A549 (cell line): ENCODE measurements around the gene TTI1. TPM values are rescaled to one million over a fixed set of nuclear protein-coding genes. Genes with fewer than 3 reads are reported as not detected.

Experiments
- ATAC-seq, 2 experiments: fragments of 200-7000 bp in 1 of 2; fragments of >200 bp in 1 of 2; cut with Nextera tagmentation in 1 of 2; cut with Tn5 transposase in 1 of 2; 3 replicates each; pipeline versions ENCODE4 v1.8.0 to v1.9.1; 2018 to 2020; ENCODE audit warnings: mild to moderate bottlenecking in 1 of 2, moderate library complexity in 1 of 2
- CTCF ChIA-PET: fragments of 300-600 bp; sonication (Branson Sonifier 250); formaldehyde crosslinking; extraction: SDS; loops from one replicate; lab custom pipeline; 2021; ENCODE audit warnings: antibody characterized with exemption, inconsistent platforms; lab: Yijun Ruan, JAX
- POLR2A ChIA-PET: fragments of 350-600 bp; formaldehyde crosslinking; extraction: SDS; loops from one replicate; lab custom pipeline; 2021; ENCODE audit warnings: antibody characterized with exemption, inconsistent platforms; lab: Yijun Ruan, JAX
- DNase-seq, 2 experiments: peaks; one replicate each; pipeline versions ENCODE4 v3.0.0 to v3.0.0-alpha.2; 2011 to 2016; ENCODE audit warnings: low read depth in 1 of 2, low spot score in 1 of 2
- FAIRE-seq: peaks from 2 replicates; lab custom pipeline; 2011; peaks lifted over from hg19 to GRCh38; lab: Jason Lieb, UNC
- H3K27ac ChIP-seq, 2 experiments: fragments of >200 bp; sonication (Bioruptor Twin); formaldehyde crosslinking; 3 replicates each; pipeline ENCODE4 v1.5.1; 2016 to 2017
- H3K4me1 ChIP-seq: fragments of >200 bp; sonication (Bioruptor Twin); formaldehyde crosslinking; 3 replicates; pipeline ENCODE4 v1.6.1; 2016
- H3K4me2 ChIP-seq: fragments of >200 bp; sonication (Bioruptor Twin); formaldehyde crosslinking; 3 replicates; pipeline ENCODE4 v1.6.1; 2016
- H3K4me3 ChIP-seq: fragments of >200 bp; sonication (Bioruptor Twin); formaldehyde crosslinking; 3 replicates; pipeline ENCODE4 v1.5.1; 2016
- H3K9me3 ChIP-seq: fragments of >200 bp; sonication (Bioruptor Twin); formaldehyde crosslinking; 3 replicates; pipeline ENCODE4 v1.6.1; 2016
- CBX2 ChIP-seq: fragments of 200-600 bp; sonication (generic); IDR thresholded peaks from 2 replicates; pipeline ENCODE4 v1.6.1; 2016; ENCODE audit warnings: low read depth, mild to moderate bottlenecking, borderline replicate concordance
- CBX8 ChIP-seq: fragments of 200-600 bp; sonication (generic); IDR thresholded peaks from 2 replicates; pipeline ENCODE4 v1.6.1; 2016
- CEBPB ChIP-seq, 2 experiments: fragments of >200 bp in 1 of 2; sonication (Bioruptor Twin) in 1 of 2; formaldehyde crosslinking in 1 of 2; IDR thresholded peaks; 2 replicates each; pipeline ENCODE4 v1.6.1; 2012 to 2016
- EHF ChIP-seq: fragments of 250-450 bp; sonication (Bioruptor Pico); IDR thresholded peaks from 2 replicates; pipeline ENCODE4 v1.5.0; 2020; ENCODE audit warnings: mild to moderate bottlenecking
- ESRRA ChIP-seq: fragments of 150-350 bp; IDR thresholded peaks from 2 replicates; pipeline ENCODE4 v1.6.1; 2014; ENCODE audit warnings: mild to moderate bottlenecking, low read length, borderline replicate concordance
- FOSL2 ChIP-seq, 2 experiments: fragments of 450-650 bp in 1 of 2; fragments of >200 bp in 1 of 2; sonication (Bioruptor Twin) in 1 of 2; formaldehyde crosslinking; IDR thresholded peaks; 2 replicates each; pipeline versions ENCODE4 v1.5.0 to v1.6.1; 2016 to 2020; ENCODE audit warnings: mild to moderate bottlenecking in 1 of 2, moderate library complexity in 1 of 2
- HDAC2 ChIP-seq: fragments of 200-600 bp; sonication (generic); IDR thresholded peaks from 2 replicates; pipeline ENCODE4 v1.6.1; 2016
- HOXB13 ChIP-seq: fragments of 250-450 bp; sonication (Bioruptor Pico); IDR thresholded peaks from 2 replicates; pipeline ENCODE4 v1.5.0; 2020; ENCODE audit warnings: low read depth, mild to moderate bottlenecking, moderate library complexity
- JUN ChIP-seq, 2 experiments: fragments of >200 bp; sonication (Bioruptor Twin); formaldehyde crosslinking; IDR thresholded peaks; 2 replicates in 1 of 2; 3 replicates in 1 of 2; pipeline ENCODE4 v1.6.1; 2016 to 2017
- KDM1A ChIP-seq: fragments of 200-600 bp; sonication (generic); IDR thresholded peaks from 2 replicates; pipeline ENCODE4 v1.6.1; 2016; ENCODE audit warnings: low read depth, mild to moderate bottlenecking
- MAZ ChIP-seq: fragments of 150-350 bp; IDR thresholded peaks from 2 replicates; pipeline ENCODE4 v1.6.1; 2014; ENCODE audit warnings: antibody characterized with exemption, low read depth, low read length, borderline replicate concordance
- RAD21 ChIP-seq, 2 experiments: fragments of >200 bp in 1 of 2; sonication (Bioruptor Twin) in 1 of 2; formaldehyde crosslinking in 1 of 2; IDR thresholded peaks in 1 of 2; conservative IDR thresholded peaks in 1 of 2; 2 replicates in 1 of 2; 3 replicates in 1 of 2; pipeline ENCODE4 v1.6.1; 2012 to 2018; ENCODE audit warnings: inconsistent platforms in 1 of 2
- RARB ChIP-seq: fragments of 250-450 bp; sonication (Bioruptor Pico); IDR thresholded peaks from 2 replicates; pipeline ENCODE4 v1.8.0; 2021; ENCODE audit warnings: mild to moderate bottlenecking, moderate library complexity
- RCOR1 ChIP-seq: fragments of 150-350 bp; IDR thresholded peaks from 2 replicates; pipeline ENCODE4 v1.6.1; 2014; ENCODE audit warnings: antibody characterized with exemption, low read length, low read depth
- RFX5 ChIP-seq: fragments of 450-650 bp; IDR thresholded peaks from 2 replicates; pipeline ENCODE4 v1.7.1; 2014; ENCODE audit warnings: antibody characterized with exemption, mild to moderate bottlenecking, moderate library complexity
- ZFP36 ChIP-seq: fragments of 450-650 bp; IDR thresholded peaks from 2 replicates; pipeline ENCODE4 v1.6.1; 2014; ENCODE audit warnings: borderline replicate concordance; ENCODE audit not compliant: partially characterized antibody
- WGBS: methylation state at CpG from one replicate; pipeline ENCODE4 v1.1.6; 2017; ENCODE audit errors: missing lambda C conversion rate; 5-methylcytosine and 5-hydroxymethylcytosine counted together
- polyA plus RNA-seq, 4 experiments: library from polyadenylated mRNA; depleted of rRNA in 3 of 4; stranded (reverse); fragments of >200 nt; fragmentation: RNase III in 1 of 4; extraction: RNeasy Plus Mini Kit Qiagen cat#74134 plus additional on column Dnase treatment in 1 of 4; gene quantifications; 2 replicates in 3 of 4; 3 replicates in 1 of 4; pipeline ENCODE4 v1.2.3, GENCODE V29; 2011 to 2017
- TF ChIP-seq, protein P1 (sequence below): fragments of >200 bp; sonication (Bioruptor Twin); formaldehyde crosslinking; IDR thresholded peaks from 2 replicates; pipeline ENCODE4 v1.6.1; 2016
- TF ChIP-seq, protein P2 (sequence below): fragments of >200 bp; sonication (Bioruptor Twin); formaldehyde crosslinking; IDR thresholded peaks from 3 replicates; pipeline ENCODE4 v1.6.1; 2016
- TF ChIP-seq, protein P3 (sequence below): fragments of 450-650 bp; IDR thresholded peaks from 2 replicates; pipeline ENCODE4 v1.6.1; 2014; ENCODE audit warnings: antibody characterized with exemption
- TF ChIP-seq, protein P4 (sequence below): fragments of 250-450 bp; sonication (Bioruptor Pico); IDR thresholded peaks from 2 replicates; pipeline ENCODE4 v1.5.0; 2020; ENCODE audit warnings: low read depth, mild to moderate bottlenecking, moderate library complexity

The TTI1 gene
- polyA plus RNA-seq, 2 of the 4 experiments (the other 2 are of a cell fraction): 20.6 to 27.9 TPM

DNA sequence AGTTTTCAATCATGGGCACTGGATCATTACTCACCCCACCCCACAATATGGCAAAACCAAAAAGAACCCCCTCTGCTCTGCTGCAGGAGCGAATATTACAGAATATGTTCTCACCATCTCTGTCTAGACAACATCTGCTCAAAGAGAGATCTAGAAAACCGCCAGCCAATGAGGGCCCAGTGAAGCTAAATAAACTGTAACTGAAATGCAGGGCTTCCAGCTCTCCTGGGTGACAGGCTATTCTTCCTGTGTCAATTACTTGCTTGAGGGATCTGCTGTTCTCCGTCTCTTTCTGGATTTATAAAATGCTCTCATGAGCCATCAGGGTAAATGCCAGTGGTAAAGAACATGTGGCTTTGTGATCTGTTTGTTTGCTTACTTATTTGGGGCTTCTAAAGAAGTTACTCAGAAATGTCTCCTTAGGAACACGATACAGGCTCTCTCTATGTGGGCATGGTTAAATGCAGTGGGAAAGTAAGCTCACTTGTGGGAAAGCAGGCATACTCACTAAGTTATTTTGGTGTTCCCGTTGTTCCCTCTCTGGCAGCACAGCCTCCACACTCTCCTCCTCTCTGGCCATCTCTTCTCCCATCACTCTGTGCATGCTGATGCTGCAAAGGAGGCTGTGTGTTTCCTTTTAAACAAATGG is 44.8 kb downstream of the TTI1 start:
- ChIA-PET POLR2A (no interaction called here), CTCF (interaction anchor here (1.2 to 2.0 kb wide), 5 partner anchors 9 to 424 kb away, joined by 3 to 8 read pairs (median 3); partner anchors contain the start of gene VSTM2L)
- peak overlapping the region in 1 of 2 experiments; percentile 59; a peak in 1 of 6 replicates for H3K27ac ChIP-seq

DNA sequence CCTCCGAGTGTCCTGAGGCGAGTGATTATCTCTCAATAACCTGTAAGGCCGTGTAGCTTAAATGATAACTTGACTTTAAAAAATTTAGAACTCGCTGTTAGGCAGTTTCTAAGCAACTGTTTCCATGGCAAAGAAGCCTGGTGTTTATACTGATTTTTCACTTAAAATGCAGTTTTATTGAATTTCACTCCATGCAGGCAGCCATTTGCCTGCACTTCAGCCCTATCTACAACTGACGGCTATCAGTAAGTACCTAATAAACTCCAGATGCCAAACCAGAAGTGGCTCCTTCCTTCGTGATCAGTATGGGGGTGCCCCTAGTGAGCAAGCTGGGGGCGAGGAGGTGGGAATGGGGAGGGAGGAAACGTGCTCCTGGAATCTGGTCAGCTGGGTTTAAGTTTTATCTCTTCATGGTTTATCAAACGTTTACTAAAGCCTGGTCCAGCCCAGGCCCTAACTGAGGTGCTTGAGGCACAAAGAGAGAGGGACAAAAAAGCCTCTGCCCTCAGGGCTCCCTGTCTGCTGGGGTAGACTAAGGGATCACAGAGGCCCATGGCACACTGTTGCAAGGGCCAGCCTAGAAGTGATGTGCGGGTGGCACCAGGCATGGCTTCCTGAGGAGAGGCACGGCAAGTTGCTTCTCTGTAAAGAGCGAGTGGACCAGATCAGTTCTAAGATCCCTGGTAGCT is 45.5 kb downstream of the TTI1 start:
- WGBS: 84% methylated on average over 11 of the region's 12 CpGs
- FAIRE-seq (no peak), DNase-seq (no peak), ATAC-seq (no peak)
- H3K27ac ChIP-seq: peak overlapping the region in 1 of 2 experiments; percentile 59; a peak in 2 of 6 replicates
- H3K4me1 ChIP-seq: peaks cover 49% of the 10 kb centered on the region
- POLR2A ChIA-PET: no interaction called here
- H3K9me3 ChIP-seq: no peaks in the 10 kb centered on the region
- CTCF ChIA-PET: interaction anchor here (1.2 to 2.1 kb wide), 6 partner anchors 9 to 423 kb away, joined by 3 to 8 read pairs (median 4); partner anchors contain the start of gene VSTM2L
- H3K4me2 ChIP-seq: peak overlapping the region; percentile 29; the same call in 1 of the 3 replicates
- H3K4me3 ChIP-seq: no peak overlapping the region
- no peak for TF ChIP-seq KDM1A

More for the DNA sequence above, 44.8 kb downstream of the TTI1 start:
- ATAC-seq: no peak
- DNase-seq: no peak
- 94% methylated on average over 5 of the region's 5 CpGs for WGBS
- Histone ChIP-seq H3K4me3 (no peak overlapping the region), H3K9me3 (no peaks in the 10 kb centered on the region), H3K4me2 (no peak overlapping the region), H3K4me1 (peaks cover 55% of the 10 kb centered on the region)
- no peak for FAIRE-seq
- TF ChIP-seq, protein P1, sequence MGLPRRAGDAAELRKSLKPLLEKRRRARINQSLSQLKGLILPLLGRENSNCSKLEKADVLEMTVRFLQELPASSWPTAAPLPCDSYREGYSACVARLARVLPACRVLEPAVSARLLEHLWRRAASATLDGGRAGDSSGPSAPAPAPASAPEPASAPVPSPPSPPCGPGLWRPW: no peak
- no peak for TF ChIP-seq RAD21 (conservative IDR thresholded peaks at IDR 0.05 in 1 of 2, IDR thresholded peaks at IDR 0.05 in 1 of 2)
- TF ChIP-seq RFX5: no peak

DNA sequence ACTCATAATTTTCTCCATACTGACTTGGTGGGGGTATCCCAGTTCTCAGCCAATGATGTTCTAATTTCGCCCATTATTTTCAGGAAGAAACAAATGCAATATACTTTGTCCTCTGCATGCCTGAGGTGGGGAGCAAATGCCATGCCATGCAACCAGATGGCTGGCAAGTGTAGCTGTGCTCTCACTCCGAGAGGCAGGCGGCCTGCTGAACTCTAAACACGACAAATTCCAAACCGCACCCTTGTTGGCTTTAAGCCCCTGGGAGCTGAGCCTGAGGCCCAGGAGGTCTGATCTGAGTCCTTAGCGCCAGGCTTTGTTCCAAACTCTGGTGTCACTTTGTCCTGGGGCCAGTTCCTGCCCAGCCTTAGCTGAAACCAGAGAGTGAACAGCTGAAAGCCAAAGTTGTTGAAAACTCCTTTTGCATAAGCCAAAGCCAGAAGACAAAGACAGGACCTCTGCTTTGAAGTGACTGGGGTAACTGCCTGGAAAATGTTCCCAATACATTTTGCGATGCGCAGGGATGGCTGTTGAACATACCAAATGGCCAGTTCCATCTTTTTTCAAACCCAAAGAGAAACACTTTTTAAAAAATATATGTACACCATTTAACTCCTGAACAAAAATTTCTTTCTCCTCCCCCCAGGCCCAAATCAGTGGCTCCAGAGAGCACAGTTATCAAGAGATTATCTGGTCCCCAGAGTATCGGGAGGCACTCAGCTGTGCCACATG is 46.2 kb downstream of the TTI1 start:
- POLR2A ChIA-PET: no interaction called here
- H3K4me3 ChIP-seq: no peak overlapping the region
- DNase-seq: peak in 1 of 2 experiments; percentile 18
- 70% methylated on average over 9 of the region's 9 CpGs for WGBS
- CTCF ChIA-PET: interaction anchor here (1.2 to 2.1 kb wide), 5 partner anchors 8 to 423 kb away, joined by 3 to 8 read pairs (median 4); partner anchors contain the start of gene VSTM2L
- FAIRE-seq: no peak
- H3K4me1 ChIP-seq: peaks cover 44% of the 10 kb centered on the region
- TF ChIP-seq, protein P2, sequence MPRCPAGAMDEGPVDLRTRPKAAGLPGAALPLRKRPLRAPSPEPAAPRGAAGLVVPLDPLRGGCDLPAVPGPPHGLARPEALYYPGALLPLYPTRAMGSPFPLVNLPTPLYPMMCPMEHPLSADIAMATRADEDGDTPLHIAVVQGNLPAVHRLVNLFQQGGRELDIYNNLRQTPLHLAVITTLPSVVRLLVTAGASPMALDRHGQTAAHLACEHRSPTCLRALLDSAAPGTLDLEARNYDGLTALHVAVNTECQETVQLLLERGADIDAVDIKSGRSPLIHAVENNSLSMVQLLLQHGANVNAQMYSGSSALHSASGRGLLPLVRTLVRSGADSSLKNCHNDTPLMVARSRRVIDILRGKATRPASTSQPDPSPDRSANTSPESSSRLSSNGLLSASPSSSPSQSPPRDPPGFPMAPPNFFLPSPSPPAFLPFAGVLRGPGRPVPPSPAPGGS: no peak
- TF ChIP-seq FOSL2 (IDR thresholded peaks at IDR 0.05): no peak
- TF ChIP-seq FOSL2 (CRISPR knock-in tag; IDR thresholded peaks at IDR 0.05): no peak
- no peak for TF ChIP-seq JUN (IDR thresholded peaks at IDR 0.05)
- no peak for TF ChIP-seq HOXB13 (CRISPR knock-in tag)
- peak overlapping the region; percentile 52 to 59; a peak in 4 of 6 replicates for H3K27ac ChIP-seq
- no peak for ATAC-seq
- H3K4me2 ChIP-seq: peak overlapping the region; percentile 29; the same call in 2 of the 3 replicates
- no peaks in the 10 kb centered on the region for H3K9me3 ChIP-seq

DNA sequence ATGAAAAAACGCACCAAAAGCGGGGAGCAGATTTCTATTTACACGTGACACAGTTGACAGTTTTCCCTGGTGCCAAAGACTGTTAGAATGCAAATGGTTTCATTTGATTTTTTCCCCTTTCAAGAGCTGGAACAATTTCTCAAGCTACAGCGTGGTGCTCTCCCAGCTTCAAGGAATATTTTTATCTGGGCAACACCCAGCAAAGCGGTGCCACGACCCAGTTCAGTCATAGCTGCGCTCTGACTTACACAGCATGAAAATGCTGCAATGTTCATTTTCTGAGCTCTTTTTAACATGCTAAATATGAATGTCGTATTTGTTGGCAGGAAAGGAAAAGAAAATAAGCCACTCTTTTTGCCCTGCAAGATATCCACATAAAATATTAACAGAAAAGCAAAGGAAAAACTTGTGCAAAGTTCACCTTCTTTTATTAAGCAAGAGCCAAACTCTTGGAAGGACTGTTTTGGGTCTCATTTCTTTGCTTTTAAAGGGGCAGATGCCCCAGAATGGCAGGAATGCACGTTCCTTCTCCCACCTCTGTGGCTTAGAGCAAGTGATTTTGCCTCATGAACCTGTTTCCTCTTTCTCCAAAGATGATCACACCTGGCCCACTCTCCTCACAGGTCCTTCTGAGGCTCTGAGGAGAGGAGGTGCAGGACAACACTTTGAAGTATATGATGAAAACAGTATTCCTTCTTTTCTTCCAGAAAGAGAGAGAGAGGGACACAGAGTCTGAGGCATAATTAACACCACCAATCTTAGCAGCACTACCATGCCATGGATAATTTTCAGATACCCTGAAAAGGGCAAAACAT is 47.0 kb downstream of the TTI1 start:
- DNase-seq (no peak), FAIRE-seq (no peak), ATAC-seq (no peak)
- Histone ChIP-seq H3K4me2 (peak overlapping the region; percentile 29; the same call in 2 of the 3 replicates), H3K27ac (peak overlapping the region; percentile 52 to 59; a peak in 4 of 6 replicates), H3K9me3 (no peaks in the 10 kb centered on the region), H3K4me1 (peaks cover 40% of the 10 kb centered on the region), H3K4me3 (no peak overlapping the region)
- WGBS: 82% methylated on average over 9 of the region's 9 CpGs
- TF ChIP-seq, protein P3, sequence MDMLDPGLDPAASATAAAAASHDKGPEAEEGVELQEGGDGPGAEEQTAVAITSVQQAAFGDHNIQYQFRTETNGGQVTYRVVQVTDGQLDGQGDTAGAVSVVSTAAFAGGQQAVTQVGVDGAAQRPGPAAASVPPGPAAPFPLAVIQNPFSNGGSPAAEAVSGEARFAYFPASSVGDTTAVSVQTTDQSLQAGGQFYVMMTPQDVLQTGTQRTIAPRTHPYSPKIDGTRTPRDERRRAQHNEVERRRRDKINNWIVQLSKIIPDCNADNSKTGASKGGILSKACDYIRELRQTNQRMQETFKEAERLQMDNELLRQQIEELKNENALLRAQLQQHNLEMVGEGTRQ: no peak
- no peak for TF ChIP-seq MAZ
- no peak for TF ChIP-seq EHF (CRISPR knock-in tag)
- no peak for TF ChIP-seq CBX2
- no peak for TF ChIP-seq RARB (CRISPR knock-in tag)
- no peak for TF ChIP-seq HDAC2
- no peak for TF ChIP-seq ZFP36
- TF ChIP-seq RCOR1: no peak
- TF ChIP-seq CBX8: no peak
- TF ChIP-seq, protein P4, sequence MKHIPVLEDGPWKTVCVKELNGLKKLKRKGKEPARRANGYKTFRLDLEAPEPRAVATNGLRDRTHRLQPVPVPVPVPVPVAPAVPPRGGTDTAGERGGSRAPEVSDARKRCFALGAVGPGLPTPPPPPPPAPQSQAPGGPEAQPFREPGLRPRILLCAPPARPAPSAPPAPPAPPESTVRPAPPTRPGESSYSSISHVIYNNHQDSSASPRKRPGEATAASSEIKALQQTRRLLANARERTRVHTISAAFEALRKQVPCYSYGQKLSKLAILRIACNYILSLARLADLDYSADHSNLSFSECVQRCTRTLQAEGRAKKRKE (CRISPR knock-in tag): no peak
- TF ChIP-seq ESRRA: no peak
- TF ChIP-seq CEBPB (IDR thresholded peaks at IDR 0.05): no peak
- ChIA-PET POLR2A (no interaction called here), CTCF (interaction anchor here (1.3 to 2.1 kb wide), 3 partner anchors 11 to 422 kb away, joined by 3 to 5 read pairs (median 4); no protein-coding TSS in a partner anchor)
